Measurements from ENCODE around the gene LYSET.

GRCh38 chr14:93231129-93231979, 46.2 kb downstream of the LYSET start:
- TF ChIP-seq USF1 (CRISPR knock-in tag; IDR thresholded peaks at IDR 0.05) = no peak
- TF ChIP-seq CTCF (IDR thresholded peaks at IDR 0.05) = no peak
- TF ChIP-seq, protein P1, sequence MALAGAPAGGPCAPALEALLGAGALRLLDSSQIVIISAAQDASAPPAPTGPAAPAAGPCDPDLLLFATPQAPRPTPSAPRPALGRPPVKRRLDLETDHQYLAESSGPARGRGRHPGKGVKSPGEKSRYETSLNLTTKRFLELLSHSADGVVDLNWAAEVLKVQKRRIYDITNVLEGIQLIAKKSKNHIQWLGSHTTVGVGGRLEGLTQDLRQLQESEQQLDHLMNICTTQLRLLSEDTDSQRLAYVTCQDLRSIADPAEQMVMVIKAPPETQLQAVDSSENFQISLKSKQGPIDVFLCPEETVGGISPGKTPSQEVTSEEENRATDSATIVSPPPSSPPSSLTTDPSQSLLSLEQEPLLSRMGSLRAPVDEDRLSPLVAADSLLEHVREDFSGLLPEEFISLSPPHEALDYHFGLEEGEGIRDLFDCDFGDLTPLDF (CRISPR knock-in tag; IDR thresholded peaks at IDR 0.05) = no peak
- no peak for TF ChIP-seq CREM (CRISPR knock-in tag; IDR thresholded peaks at IDR 0.05)
- TF ChIP-seq CDX4 (CRISPR knock-in tag; IDR thresholded peaks at IDR 0.05; ENCODE audit: borderline replicate concordance) = no peak
- TF ChIP-seq ELF4 (CRISPR knock-in tag; IDR thresholded peaks at IDR 0.05; ENCODE audit: low read depth) = no peak
- no peak for TF ChIP-seq ETV6 (CRISPR knock-in tag; IDR thresholded peaks at IDR 0.05)

All from WTC11 (cell line).